ENCODE data around the gene PCDHA7. TPM values are rescaled to one million over a fixed set of nuclear protein-coding genes. Genes with fewer than 3 reads are reported as not detected.
A peak's percentile ranks its signal among the peaks of the same experiment; 100 is the strongest.
"Not testable (repeated sequence)": the region's sequence is repeated elsewhere in the genome, so short reads cannot be mapped to it uniquely, and the experiment has no call there.

The PCDHA7 gene
- total RNA-seq, 1 experiment from 2014 or later: 1.3 TPM

GRCh38 chr5:140848139-140849102, 14.4 kb downstream of the PCDHA7 start, which contains the start of gene PCDHA9:
Gene PCDHA9 (plus strand): TSS chr5:140848382. CDS start chr5:140848496, 114 bp downstream.
- DNase-seq (ENCODE audit: low read depth, low spot score); in situ Hi-C loops (cut with HindIII; ENCODE audit: low pct_unique_long_range_greater_than_20kb, low sequenced_read_pairs): not testable (repeated sequence)

GRCh38 chr5:140849831-140850634, 16.0 kb downstream of the PCDHA7 start:
- in situ Hi-C loops (cut with HindIII; ENCODE audit: low pct_unique_long_range_greater_than_20kb, low sequenced_read_pairs): not testable (repeated sequence)

DNA sequence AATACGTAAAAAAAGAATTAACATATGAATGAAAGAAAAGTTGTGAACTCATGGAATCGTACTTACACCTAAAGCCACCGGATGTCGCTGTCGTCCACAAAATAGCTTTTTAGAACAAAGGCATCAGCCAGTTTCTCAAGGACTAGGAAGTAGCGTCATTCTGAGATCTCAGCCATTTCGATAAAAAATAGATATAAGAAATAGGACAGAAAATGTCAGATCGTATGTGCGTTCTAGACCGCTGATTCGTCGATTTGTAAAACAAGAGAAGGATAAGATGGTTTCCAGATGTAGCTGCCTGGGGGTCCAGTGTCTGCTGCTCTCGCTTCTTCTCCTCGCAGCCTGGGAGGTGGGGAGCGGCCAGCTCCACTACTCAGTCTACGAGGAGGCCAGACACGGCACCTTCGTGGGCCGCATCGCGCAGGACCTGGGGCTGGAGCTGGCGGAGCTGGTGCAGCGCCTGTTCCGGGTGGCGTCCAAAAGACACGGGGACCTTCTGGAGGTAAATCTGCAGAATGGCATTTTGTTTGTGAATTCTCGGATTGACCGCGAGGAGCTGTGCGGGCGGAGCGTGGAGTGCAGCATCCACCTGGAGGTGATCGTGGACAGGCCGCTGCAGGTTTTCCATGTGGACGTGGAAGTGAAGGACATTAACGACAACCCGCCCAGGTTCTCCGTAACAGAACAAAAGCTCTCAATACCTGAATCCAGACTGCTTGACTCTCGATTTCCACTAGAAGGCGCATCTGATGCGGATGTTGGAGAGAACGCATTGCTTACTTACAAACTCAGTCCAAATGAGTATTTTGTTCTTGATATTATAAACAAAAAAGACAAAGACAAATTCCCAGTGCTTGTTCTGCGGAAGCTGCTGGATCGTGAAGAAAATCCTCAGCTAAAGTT, 22.0 kb downstream of the PCDHA7 start, which contains the start of gene PCDHA10:
Gene PCDHA10 (plus strand): TSS at position 126 of the 903 bp plus-strand sequence. CDS start 152 bp downstream, at position 278.
- in situ Hi-C loops (cut with HindIII; ENCODE audit: low pct_unique_long_range_greater_than_20kb, low sequenced_read_pairs): no loop called here
- peak; percentile 4 for DNase-seq (ENCODE audit: low read depth, low spot score)

More at GRCh38 chr5:140849831-140850634, 16.0 kb downstream of the PCDHA7 start:
- DNase-seq (ENCODE audit: low read depth, low spot score): not testable (repeated sequence)

- DNase-seq (ENCODE audit: low read depth, low spot score): no peak
- in situ Hi-C loops (cut with HindIII; ENCODE audit: low pct_unique_long_range_greater_than_20kb, low sequenced_read_pairs): no loop called here
These were observed 23.3 kb downstream of the PCDHA7 start for GRCh38 chr5:140857177-140857986.

- DNase-seq (ENCODE audit: low read depth, low spot score): no peak
- in situ Hi-C loops (cut with HindIII; ENCODE audit: low pct_unique_long_range_greater_than_20kb, low sequenced_read_pairs): no loop called here
These were observed 23.8 kb downstream of the PCDHA7 start for GRCh38 chr5:140857987-140858240.

DNA sequence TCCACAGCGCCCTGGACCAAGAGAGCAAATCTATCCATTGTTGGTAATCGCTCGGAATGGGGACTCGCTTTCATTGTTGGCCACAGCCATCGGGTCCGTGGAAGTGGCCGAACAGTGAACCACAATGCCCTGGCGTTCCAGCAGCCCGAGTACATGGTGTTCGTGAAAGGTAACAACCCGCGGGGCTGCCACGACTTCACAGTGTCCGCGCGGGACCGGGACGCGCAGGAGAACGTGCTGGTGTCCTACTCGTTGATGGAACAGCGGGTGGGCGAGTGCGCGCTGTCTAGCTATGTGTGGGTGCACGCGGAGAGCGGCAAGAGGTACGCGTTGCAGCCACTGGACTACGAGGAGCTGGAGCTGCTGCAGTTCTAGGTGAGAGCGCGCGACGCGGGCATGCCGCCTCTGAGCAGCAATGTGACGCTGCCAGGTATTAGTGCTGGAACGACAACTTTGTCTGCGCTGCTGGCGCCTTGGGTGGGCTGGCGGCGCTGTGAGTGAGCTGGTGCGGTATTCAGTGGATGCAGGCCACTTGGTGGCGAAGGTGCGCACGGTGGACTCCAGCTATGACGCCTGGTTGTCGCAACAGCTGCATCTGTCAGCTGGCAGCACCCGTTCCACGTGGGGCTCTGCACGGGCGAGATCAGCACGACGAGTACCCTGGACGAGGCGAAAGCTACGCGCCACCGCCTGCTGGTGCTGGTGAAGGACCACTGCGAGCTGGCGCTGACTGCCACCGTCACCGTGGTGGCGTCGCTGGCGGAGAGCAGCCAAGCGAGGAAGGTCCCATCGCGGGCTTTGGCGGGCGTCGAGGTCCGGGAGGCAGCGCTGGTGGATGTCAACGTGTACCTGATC, 28.6 kb downstream of the PCDHA7 start:
- DNase-seq (ENCODE audit: low read depth, low spot score): no peak
- in situ Hi-C loops (cut with HindIII; ENCODE audit: low pct_unique_long_range_greater_than_20kb, low sequenced_read_pairs): no loop called here

DNA sequence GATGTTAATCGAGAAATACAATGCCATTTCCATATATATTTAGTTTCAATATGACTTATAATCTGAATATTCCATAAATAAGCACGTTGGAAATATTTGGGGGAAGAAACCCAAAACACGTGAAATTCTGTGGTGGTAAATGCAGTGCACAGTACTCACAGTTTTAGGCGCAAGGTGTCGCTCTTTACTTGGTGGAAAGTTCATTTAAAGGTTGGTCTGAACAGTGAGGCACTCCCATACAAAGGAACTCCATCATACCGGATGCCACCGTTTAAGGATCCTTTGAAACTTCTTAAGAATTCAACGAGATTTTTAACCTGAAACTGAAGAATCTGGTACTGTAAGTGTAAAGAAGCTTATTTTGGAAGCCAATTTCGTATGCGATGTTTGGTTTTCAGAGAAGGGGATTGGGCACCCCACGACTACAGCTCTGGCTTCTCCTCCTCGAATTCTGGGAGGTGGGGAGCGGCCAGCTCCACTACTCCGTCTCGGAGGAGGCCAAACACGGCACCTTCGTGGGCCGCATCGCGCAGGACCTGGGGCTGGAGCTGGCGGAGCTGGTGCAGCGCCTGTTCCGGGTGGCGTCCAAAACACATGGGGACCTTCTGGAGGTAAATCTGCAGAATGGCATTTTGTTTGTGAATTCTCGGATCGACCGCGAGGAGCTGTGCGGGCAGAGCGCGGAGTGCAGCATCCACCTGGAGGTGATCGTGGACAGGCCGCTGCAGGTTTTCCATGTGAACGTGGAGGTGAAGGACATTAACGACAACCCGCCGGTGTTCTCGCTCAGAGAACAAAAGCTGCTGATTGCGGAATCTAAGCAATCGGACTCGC, 34.9 kb downstream of the PCDHA7 start, which contains the start of gene PCDHA11:
Gene PCDHA11 (plus strand): TSS at position 237 of the 834 bp plus-strand sequence. CDS start 147 bp downstream, at position 384.
- in situ Hi-C loops (cut with HindIII; ENCODE audit: low pct_unique_long_range_greater_than_20kb, low sequenced_read_pairs): no loop called here
- peak; percentile 77 for DNase-seq (ENCODE audit: low read depth, low spot score)

GRCh38 chr5:140869555-140869886, 35.5 kb downstream of the PCDHA7 start:
- in situ Hi-C loops (cut with HindIII; ENCODE audit: low pct_unique_long_range_greater_than_20kb, low sequenced_read_pairs): no loop called here
- no peak for DNase-seq (ENCODE audit: low read depth, low spot score)

DNA sequence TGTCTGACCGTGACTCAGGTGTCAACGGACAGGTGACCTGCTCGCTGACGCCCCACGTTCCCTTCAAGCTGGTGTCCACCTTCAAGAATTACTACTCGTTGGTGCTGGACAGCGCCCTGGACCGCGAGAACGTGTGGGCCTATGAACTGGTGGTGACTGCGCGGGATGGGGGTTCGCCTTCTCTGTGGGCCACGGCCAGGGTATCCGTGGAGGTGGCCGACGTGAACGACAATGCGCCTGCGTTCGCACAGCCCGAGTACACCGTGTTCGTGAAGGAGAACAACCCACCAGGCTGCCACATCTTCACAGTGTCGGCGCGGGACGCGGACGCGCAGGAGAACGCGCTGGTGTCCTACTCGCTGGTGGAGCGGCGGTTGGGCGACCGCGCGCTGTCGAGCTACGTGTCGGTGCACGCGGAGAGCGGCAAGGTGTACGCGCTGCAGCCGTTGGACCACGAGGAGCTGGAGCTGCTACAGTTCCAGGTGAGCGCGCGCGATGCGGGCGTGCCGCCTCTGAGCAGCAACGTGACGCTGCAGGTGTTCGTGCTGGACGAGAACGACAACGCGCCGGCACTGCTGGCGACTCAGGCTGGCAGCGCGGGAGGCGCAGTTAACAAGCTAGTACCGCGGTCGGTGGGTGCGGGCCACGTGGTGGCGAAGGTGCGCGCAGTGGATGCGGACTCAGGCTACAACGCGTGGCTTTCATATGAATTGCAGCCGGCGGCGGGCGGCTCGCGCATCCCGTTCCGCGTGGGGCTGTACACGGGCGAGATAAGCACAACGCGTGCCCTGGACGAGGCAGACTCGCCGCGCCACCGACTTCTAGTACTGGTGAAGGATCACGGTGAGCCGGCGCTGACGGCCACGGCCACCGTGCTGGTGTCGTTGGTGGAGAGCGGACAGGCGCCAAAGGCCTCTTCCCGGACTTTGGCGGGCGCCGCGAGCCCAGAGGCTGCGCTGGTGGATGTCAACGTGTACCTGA, 36.4 kb downstream of the PCDHA7 start:
- in situ Hi-C loops (cut with HindIII; ENCODE audit: low pct_unique_long_range_greater_than_20kb, low sequenced_read_pairs): no loop called here

GRCh38 chr5:140875085-140876065, 41.3 kb downstream of the PCDHA7 start, which contains the start of gene PCDHA12:
Gene PCDHA12 (plus strand): TSS chr5:140875308. CDS start chr5:140875473, 165 bp downstream.
- in situ Hi-C loops (cut with HindIII; ENCODE audit: low pct_unique_long_range_greater_than_20kb, low sequenced_read_pairs): no loop called here
- DNase-seq (ENCODE audit: low read depth, low spot score): no peak

More for the DNA sequence above, 36.4 kb downstream of the PCDHA7 start:
- DNase-seq (ENCODE audit: low read depth, low spot score): no peak

GRCh38 chr5:140876541-140877261, 42.6 kb downstream of the PCDHA7 start:
- in situ Hi-C loops (cut with HindIII; ENCODE audit: low pct_unique_long_range_greater_than_20kb, low sequenced_read_pairs); DNase-seq (ENCODE audit: low read depth, low spot score): not testable (repeated sequence)

- in situ Hi-C loops (cut with HindIII; ENCODE audit: low pct_unique_long_range_greater_than_20kb, low sequenced_read_pairs): no loop called here
- no peak for DNase-seq (ENCODE audit: low read depth, low spot score)
These were observed 43.2 kb downstream of the PCDHA7 start for GRCh38 chr5:140877262-140877581.

All from SK-MEL-5 (cell line).